Measurements from ENCODE around the gene C2orf76. TPM values are rescaled to one million over a fixed set of nuclear protein-coding genes. Genes with fewer than 3 reads are reported as not detected.
A peak's percentile ranks its signal among the peaks of the same experiment; 100 is the strongest.

Gene C2orf76
- total RNA-seq, 4 donors from 2014 or later: 10.3 to 13.3 (median 11.3) TPM

- ATAC-seq (ENCODE audit: low FRiP score): no peak
- no peak for DNase-seq (ENCODE audit: low spot score)
- no peak for TF ChIP-seq CTCF (IDR thresholded peaks at IDR 0.05)
These were observed 100.5 kb downstream of the C2orf76 start for GRCh38 chr2:119266091-119266589.

DNA sequence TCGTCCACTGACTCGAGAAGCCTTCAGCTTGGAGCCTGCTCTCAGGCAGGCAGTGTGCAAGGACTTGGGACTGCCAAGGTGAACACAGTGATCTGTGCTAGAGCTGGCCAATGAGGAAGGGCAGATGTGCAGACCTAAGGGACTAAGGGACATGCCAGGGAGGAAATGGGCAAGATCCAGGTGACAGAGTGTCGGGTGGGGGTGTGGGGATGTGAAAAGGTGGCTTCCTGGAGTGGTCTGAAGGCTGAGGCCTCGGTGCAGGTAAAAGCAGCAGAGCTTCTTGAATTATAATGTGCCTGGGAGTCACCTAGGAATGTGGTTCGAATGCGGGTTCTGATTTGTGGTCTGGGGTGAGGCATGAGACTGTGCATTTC lies 101.0 kb downstream of the C2orf76 start:
- TF ChIP-seq CTCF (IDR thresholded peaks at IDR 0.05): no peak
- DNase-seq (ENCODE audit: low spot score): no peak
- no peak for ATAC-seq (ENCODE audit: low FRiP score)

DNA sequence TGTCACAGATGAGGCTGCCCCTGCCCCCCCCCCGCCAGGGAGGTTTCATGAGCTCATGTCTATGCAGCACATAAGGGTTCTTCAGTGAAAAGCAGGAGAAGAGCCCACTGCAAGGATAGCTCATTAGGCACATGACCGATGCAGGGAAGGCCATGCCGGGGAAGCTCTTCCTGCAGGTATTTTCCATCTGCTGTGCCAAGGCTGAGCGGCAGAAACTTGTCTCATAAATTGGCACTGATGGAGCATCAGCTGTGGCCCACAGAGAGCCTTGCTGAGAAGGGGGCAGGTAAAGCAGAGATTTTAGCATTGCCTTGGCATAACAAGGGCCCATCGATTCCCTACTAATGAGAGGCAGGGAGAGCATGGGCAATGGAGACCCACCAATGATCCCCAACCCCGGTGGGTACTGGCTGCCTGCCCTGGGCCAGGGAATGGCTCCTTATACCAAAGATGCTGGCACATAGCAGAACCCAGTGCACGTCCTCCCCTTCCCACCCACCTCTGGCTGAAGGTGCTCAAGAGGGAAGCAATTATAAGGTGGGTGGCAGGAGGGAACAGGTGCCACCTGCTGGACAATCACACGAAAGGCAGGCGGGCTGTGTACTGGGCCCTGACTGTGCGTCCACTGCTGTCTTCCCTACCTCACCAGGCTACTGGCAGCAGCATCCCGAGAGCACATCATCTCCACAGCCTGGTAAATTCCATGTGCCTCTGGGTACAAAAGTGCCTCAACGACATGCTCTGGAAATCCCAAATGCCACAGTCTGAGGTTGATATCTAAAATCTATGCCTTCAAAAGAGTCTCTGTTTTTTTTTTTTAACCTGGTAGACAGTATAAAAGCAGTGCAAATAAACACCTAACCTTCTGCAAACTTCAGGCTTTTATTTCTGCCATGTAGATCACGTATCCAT lies 101.6 kb downstream of the C2orf76 start:
- no peak for DNase-seq (ENCODE audit: low spot score)
- TF ChIP-seq CTCF (IDR thresholded peaks at IDR 0.05): no peak
- ATAC-seq (ENCODE audit: low FRiP score): peak; percentile 51

- DNase-seq (ENCODE audit: low spot score) (no peak), ATAC-seq (ENCODE audit: low FRiP score) (no peak)
- no peak for TF ChIP-seq CTCF (IDR thresholded peaks at IDR 0.05)
These were observed 103.0 kb downstream of the C2orf76 start for GRCh38 chr2:119263656-119264055.

DNA sequence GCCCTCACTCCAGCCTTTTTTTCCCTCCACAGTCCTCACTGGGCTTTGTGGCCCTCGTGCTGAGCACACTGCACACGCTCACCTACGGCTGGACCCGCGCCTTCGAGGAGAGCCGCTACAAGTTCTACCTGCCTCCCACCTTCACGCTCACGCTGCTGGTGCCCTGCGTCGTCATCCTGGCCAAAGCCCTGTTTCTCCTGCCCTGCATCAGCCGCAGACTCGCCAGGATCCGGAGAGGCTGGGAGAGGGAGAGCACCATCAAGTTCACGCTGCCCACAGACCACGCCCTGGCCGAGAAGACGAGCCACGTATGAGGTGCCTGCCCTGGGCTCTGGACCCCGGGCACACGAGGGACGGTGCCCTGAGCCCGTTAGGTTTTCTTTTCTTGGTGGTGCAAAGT lies 103.6 kb downstream of the C2orf76 start:
- DNase-seq (ENCODE audit: low spot score) (no peak), ATAC-seq (ENCODE audit: low FRiP score) (no peak)
- TF ChIP-seq CTCF (IDR thresholded peaks at IDR 0.05): no peak

DNA sequence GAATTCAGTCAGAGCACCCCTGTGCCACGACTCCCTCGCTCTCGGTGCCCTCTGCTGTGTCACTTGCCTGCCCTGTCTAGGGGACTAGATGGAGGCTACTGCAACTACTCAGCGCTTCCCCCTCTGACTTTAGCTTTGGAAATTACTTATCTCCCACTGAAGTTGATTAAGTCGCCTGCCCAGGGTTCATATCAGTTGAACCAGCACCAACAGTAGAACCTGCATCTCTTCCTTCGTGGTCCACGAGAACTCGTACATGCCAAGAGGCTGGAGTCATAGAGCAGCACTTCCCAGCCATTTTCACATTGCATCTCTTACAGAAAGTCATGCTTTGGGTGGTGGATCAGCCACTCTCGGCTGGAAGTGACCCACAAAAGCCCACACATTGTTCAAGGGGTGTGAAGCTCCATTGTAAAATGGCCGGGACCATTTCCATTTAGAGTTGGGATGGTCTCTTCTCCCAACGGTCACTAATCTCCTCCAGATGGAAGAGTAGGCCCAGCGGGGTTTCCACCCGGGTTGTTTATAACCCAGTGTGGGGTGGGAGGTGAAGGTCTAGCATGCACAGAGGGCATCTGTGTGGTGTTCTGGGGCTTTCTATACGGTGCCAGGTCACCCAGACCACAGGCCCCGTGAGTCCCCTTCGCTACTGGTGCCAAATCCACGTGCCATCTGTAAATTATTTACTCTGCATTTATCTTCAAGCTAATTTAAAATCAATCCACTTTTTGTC lies 105.0 kb downstream of the C2orf76 start:
- no peak for TF ChIP-seq CTCF (IDR thresholded peaks at IDR 0.05)
- no peak for DNase-seq (ENCODE audit: low spot score)

More for the DNA sequence above, 105.0 kb downstream of the C2orf76 start:
- no peak for ATAC-seq (ENCODE audit: low FRiP score)

All from omental fat pad (tissue), 4 donors.